Measurements from ENCODE around the gene IMMP2L.

The IMMP2L gene

GRCh38 chr7:111112439-111112838 is 449.9 kb downstream of the IMMP2L start:
- H3K4me3 ChIP-seq (ENCODE audit: low read depth, low read length), result no peak overlapping the region

DNA sequence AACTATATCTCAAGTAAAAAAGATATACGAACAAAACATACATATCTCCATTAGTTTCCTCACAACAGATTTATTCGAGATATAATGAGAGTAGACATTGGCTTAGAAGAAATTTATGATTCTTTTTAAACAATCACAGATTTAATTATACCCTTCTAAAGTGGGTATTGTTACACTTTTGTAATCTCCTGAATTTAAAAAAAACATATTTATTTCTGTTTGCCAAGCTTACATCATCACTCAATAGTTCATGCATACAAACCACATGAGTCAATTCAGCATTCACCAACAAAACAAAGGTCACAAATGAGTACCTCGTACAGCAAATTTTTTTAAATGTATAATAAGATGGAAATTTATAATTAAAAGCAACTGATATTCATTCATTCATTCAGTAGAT is 453.8 kb downstream of the IMMP2L start:
- H3K4me3 ChIP-seq (ENCODE audit: low read depth, low read length), result no peak overlapping the region

GRCh38 chr7:111108000-111108399 is 454.3 kb downstream of the IMMP2L start:
- no peak overlapping the region for H3K4me3 ChIP-seq (ENCODE audit: low read depth, low read length)

DNA sequence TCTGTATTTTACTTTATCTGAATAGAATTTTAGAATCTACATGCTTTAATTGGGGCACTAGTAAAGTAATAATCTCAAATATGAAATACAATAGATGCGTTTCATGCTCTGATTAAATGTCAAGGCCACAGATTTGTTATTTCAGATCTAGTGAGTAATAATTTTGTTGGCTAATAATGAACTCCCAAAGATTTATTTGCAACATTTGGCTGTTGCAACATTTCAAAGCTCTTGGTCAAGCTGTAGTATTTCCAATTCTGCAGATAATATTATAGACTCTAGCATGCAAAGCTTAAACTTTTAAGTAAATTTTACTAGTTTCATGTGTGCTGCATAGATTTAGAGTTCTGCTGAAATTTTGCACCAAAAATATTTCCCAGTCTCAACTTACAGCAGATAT is 454.7 kb downstream of the IMMP2L start:
- no peak overlapping the region for H3K4me3 ChIP-seq (ENCODE audit: low read depth, low read length)

- H3K4me3 ChIP-seq (ENCODE audit: low read depth, low read length), result no peak overlapping the region
These were observed 457.0 kb downstream of the IMMP2L start for GRCh38 chr7:111105269-111105668.

GRCh38 chr7:111104710-111105109 is 457.6 kb downstream of the IMMP2L start:
- no peak overlapping the region for H3K4me3 ChIP-seq (ENCODE audit: low read depth, low read length)

GRCh38 chr7:111103678-111104274 is 458.5 kb downstream of the IMMP2L start:
- H3K4me3 ChIP-seq (ENCODE audit: low read depth, low read length), result no peak overlapping the region

GRCh38 chr7:111103136-111103535 is 459.2 kb downstream of the IMMP2L start:
- no peak overlapping the region for H3K4me3 ChIP-seq (ENCODE audit: low read depth, low read length)

DNA sequence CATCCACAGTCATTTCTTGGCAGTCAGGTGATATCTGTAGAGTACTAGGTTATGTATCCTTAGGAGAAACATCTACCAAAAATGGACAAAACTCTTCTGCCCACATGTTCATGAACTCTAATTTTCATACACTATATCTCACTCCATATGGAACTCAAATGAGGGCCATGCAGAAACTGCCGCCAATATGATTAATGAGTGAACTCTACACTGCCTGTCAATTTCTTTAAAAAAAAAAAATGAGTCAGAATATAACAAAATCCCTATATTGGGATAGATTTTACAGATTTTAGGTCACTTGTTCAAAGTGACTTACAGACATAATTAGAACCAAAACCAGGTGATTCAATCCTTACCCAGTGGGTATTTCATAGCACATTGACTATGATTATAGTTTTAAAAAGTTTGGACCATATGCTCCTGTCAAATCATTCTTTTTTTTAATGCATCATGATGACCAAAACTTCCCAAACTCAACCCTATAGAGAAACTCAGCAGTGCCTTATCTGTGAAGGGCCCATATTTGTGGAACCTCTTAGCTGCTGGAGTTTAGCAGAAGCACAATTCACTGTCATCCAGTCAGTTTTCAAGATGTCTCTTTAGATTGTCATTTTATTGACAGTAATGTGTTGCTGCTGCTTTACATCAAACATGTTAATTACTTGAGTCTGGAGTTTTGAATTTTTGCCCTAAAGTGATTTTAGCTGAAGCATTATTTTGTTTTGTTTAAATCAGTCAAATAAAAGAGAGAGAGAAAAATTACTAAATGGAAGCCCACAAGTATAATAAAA is 460.2 kb downstream of the IMMP2L start:
- H3K4me3 ChIP-seq (ENCODE audit: low read depth, low read length), result no peak overlapping the region

- no peak overlapping the region for H3K4me3 ChIP-seq (ENCODE audit: low read depth, low read length)
These were observed 463.4 kb downstream of the IMMP2L start for GRCh38 chr7:111098926-111099250.

- H3K4me3 ChIP-seq (ENCODE audit: low read depth, low read length), result no peak overlapping the region
These were observed 464.0 kb downstream of the IMMP2L start for GRCh38 chr7:111098011-111098925.

GRCh38 chr7:111096997-111097396 is 465.3 kb downstream of the IMMP2L start:
- H3K4me3 ChIP-seq (ENCODE audit: low read depth, low read length), result no peak overlapping the region

DNA sequence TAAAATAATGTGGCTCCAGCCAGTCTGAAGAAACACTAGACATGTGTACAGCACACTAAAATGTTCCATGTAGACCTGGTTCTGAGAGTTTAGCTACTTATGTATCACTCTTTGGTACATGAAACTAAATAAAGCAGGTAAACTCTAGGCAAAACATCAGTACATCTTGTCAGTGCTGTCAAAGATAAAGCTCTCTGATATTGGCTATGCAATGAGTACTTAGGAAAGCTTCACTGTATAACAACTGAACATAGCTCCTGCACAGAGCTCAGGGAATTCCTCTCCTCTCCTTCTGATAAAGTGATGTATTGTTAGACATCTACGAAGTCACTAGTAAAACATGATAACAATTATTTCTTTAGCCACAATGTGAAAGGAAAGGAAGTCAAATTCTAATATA is 467.9 kb downstream of the IMMP2L start:
- no peak overlapping the region for H3K4me3 ChIP-seq (ENCODE audit: low read depth, low read length)

DNA sequence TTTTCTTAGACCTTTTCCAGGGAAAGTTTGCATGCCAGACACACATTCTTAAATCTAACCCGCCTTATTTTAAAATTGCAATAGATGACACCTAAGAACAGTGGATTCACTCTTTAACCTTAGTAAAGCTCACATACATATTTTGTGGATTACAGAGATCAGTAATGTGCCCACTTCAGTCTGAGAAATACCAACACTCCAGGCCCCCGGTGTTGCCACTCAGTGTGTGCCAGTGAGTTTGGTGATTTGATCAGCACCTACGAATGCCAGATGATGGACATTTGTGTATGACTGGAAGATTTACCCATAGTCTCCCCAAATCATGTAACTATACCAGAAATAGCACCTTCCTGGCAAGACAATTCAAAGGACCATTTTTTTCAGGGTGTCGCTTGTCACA is 468.8 kb downstream of the IMMP2L start:
- H3K4me3 ChIP-seq (ENCODE audit: low read depth, low read length), result no peak overlapping the region

- no peak overlapping the region for H3K4me3 ChIP-seq (ENCODE audit: low read depth, low read length)
These were observed 469.7 kb downstream of the IMMP2L start for GRCh38 chr7:111092406-111093236.

DNA sequence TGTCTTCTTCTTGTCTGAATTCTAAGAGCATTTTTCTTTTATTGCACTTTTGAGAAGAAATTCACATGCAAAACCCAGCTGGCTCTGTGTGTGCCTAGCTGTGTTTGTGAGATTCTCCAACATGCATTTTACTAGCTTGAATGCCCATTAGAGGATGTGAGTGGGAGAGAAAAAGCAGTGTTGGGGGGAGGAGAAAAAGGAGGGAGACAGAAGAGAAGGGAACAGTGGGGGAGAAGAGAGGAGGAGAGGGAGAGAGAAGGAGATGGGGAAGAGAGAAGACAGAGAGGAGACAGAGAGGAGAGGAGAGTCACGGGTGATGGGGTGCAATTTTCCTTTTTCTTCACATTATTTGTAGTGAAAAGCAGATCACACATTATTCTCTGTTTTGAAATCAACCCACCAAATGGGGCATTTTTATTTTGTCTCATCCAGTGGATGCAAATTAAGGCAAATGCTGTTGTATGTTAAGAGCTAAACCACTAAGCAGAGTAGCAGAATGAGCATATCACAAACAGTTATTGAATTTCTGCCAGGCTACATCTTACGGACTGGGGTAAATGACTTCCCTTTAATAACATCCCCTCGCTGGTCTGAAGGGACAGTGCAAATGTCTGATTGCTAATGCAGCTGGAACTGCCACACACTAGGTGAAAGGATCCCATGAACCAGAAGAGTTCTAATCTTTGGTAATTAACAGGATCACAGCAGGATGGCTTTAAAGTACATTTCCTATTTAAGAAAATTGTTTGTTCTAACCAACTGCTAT is 470.5 kb downstream of the IMMP2L start:
- H3K4me3 ChIP-seq (ENCODE audit: low read depth, low read length), result no peak overlapping the region

DNA sequence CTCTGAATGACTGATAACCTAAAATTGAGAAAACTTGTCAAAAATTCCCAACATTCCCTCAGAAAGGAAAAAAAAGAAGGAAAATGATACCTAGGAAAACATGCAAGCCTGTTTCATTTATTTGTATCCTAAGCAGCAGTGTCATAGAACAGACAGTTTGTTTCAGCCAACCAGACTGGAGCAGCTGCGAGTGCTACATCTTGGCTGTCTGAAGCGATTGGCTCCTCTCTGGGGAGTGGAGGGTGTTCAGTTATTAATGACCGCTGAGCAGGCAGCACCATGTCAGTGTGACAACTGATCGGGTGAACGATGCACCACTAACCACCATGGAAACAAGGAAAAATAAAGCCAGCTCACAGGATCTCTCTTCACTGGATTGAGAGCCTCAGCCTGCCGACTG is 471.4 kb downstream of the IMMP2L start, which contains the start of gene LRRN3:
Gene LRRN3, plus strand, starts transcription at position 282 of the 400 bp plus-strand sequence. CDS start 31,646 bp downstream, outside the sequence.
- no peak within 1 kb of the TSS for H3K4me3 ChIP-seq (ENCODE audit: low read depth, low read length)

- no peak overlapping the region for H3K4me3 ChIP-seq (ENCODE audit: low read depth, low read length)
These were observed 472.4 kb downstream of the IMMP2L start for GRCh38 chr7:111089822-111090426.

DNA sequence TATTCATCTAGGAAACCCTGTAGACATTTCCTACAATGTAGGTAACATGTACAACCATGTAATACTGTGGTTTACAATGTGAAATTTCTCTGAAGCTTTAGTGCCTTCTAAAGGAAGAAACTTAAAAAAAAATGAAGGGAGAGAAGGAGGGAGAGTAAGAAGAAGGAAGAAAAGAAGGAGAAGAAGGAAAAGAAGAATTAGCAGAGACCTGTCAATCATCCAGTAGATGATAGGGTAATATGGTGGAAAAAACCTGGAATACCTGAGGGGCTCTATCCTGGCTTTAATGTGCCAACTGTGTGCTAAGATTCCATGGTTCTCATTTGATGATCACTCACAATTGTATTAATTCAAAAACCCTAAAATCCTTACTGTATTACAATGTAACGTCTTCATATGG is 474.0 kb downstream of the IMMP2L start:
- no peak overlapping the region for H3K4me3 ChIP-seq (ENCODE audit: low read depth, low read length)

DNA sequence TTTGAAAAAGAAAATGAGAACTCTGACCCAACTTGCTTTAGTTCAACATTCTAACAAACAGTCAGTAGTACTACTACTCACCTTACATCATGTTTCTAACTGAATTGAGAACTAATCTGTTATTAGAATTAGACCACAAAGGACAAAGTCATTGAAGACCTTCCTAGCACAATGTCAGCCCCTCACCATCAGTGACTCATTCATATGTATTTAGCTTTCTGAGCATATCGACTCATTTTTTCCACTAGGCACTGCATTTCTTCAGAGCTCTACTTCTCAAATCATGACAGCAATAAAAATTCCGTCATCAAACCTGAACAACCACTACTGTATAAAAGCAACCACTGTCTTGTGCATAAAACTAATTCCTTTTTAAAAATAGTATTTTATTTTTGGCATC is 475.8 kb downstream of the IMMP2L start:
- H3K4me3 ChIP-seq (ENCODE audit: low read depth, low read length), result no peak overlapping the region

Measured in iPS-11a (cell line).